ENCODE measurements around the gene FKBP6.

DNA sequence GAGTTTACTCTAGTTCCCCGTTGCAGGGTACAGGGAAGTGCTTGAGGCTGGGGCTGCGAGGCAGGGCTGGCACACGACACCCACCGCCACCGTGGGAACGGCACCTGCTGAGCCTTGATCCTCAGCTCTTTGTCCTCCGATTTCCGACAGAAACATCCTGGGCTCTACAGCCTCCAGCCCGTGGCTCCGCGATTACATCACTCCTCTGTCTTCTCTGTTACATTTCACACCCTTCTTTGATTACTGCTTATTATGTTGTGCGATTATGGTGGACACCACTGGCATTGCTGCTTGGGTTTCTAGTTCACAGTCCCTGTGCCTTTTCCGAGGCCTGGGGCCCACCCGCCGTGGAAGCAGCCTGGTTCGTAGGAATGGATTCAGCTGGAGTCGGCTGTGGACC lies 26.9 kb downstream of the FKBP6 start:
- TF ChIP-seq, protein P1, sequence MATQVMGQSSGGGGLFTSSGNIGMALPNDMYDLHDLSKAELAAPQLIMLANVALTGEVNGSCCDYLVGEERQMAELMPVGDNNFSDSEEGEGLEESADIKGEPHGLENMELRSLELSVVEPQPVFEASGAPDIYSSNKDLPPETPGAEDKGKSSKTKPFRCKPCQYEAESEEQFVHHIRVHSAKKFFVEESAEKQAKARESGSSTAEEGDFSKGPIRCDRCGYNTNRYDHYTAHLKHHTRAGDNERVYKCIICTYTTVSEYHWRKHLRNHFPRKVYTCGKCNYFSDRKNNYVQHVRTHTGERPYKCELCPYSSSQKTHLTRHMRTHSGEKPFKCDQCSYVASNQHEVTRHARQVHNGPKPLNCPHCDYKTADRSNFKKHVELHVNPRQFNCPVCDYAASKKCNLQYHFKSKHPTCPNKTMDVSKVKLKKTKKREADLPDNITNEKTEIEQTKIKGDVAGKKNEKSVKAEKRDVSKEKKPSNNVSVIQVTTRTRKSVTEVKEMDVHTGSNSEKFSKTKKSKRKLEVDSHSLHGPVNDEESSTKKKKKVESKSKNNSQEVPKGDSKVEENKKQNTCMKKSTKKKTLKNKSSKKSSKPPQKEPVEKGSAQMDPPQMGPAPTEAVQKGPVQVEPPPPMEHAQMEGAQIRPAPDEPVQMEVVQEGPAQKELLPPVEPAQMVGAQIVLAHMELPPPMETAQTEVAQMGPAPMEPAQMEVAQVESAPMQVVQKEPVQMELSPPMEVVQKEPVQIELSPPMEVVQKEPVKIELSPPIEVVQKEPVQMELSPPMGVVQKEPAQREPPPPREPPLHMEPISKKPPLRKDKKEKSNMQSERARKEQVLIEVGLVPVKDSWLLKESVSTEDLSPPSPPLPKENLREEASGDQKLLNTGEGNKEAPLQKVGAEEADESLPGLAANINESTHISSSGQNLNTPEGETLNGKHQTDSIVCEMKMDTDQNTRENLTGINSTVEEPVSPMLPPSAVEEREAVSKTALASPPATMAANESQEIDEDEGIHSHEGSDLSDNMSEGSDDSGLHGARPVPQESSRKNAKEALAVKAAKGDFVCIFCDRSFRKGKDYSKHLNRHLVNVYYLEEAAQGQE (IDR thresholded peaks at IDR 0.05; ENCODE audit: insufficient read depth in 1 of 2, low read depth in 2 of 2, low read length in 2 of 2), result no peak
- TF ChIP-seq POLR2AphosphoS5 (IDR thresholded peaks at IDR 0.05; ENCODE audit: low read depth, low read length) (no peak), FOXP2 (optimal IDR thresholded peaks at IDR 0.05; ENCODE audit: borderline replicate concordance, extremely low read depth, extremely low read length, insufficient read depth) (no peak)
